Retinal pigment epithelial cell (primary cell): Measurements from ENCODE around the gene TDRD9.
A peak's percentile ranks its signal among the peaks of the same experiment; 100 is the strongest.

Experiments used
- DNase-seq: peaks from one replicate; pipeline ENCODE4 v3.0.0-alpha.2; 2010; ENCODE audit warnings: low read depth
- H3K4me3 ChIP-seq: 2 replicates; pipeline ENCODE4 v1.5.1; 2011; ENCODE audit warnings: mild to moderate bottlenecking, low read length, control low read depth, moderate library complexity
- TF ChIP-seq, protein P1 (sequence below): conservative IDR thresholded peaks from 2 replicates; pipeline ENCODE4 v1.5.1; 2011; ENCODE audit warnings: low read depth, low read length, control low read depth, inconsistent platforms

TDRD9 gene

DNA sequence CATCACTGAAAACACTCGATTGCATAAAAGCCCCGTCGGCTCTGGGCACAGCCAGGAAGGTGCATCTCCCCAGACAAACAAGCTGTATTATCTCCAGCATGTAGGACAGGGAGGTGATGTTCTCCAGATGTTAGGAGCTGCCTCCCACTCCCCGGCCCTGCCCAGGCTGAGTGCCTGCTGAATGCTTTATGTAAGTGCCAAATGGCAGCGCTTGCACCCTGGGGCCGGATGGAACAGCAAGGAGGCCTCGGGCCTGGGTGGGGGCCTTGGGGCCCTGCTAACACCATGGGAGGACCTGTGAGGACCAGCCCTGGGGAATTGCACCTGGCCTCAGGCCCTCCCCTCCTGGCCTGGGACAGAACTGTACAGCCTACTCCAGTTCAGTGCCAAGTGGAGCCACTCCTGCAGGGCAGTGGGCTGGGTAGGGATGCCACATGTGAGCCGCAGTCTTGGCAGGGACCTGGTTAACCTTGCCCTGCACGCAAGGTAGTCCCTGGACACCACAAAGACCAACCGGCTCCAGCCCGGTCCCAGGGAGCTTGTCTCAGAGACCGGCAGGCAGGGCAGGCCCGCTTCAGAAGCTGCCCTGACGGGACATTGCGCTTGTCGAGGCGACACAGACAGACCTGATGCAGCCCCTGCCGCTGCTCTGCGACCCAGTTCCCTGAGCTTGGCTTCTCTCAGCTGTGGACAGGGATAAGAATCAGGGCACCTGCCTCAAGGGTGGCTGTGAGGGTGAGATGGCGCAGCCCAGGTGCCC, 45.6 kb upstream of the TDRD9 start:
- DNase-seq, result no peak
- TF ChIP-seq, protein P1, sequence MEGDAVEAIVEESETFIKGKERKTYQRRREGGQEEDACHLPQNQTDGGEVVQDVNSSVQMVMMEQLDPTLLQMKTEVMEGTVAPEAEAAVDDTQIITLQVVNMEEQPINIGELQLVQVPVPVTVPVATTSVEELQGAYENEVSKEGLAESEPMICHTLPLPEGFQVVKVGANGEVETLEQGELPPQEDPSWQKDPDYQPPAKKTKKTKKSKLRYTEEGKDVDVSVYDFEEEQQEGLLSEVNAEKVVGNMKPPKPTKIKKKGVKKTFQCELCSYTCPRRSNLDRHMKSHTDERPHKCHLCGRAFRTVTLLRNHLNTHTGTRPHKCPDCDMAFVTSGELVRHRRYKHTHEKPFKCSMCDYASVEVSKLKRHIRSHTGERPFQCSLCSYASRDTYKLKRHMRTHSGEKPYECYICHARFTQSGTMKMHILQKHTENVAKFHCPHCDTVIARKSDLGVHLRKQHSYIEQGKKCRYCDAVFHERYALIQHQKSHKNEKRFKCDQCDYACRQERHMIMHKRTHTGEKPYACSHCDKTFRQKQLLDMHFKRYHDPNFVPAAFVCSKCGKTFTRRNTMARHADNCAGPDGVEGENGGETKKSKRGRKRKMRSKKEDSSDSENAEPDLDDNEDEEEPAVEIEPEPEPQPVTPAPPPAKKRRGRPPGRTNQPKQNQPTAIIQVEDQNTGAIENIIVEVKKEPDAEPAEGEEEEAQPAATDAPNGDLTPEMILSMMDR, result no peak

DNA sequence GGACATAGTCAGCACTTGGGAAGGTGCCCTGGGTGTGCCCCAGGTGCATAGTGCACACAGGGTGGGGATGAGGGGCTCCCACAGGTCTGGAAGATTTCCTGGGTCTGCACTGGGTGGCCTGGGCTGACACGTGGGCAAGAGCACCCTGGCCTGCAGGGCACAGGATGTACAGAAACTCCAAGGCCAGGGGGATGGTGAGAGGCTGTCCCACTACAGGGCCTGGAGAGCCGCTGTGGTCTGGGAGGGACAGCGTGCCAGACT, 45.1 kb upstream of the TDRD9 start:
- DNase-seq, result no peak
- TF ChIP-seq, protein P1, result no peak
- no peak overlapping the region for H3K4me3 ChIP-seq

More for the DNA sequence above, 45.6 kb upstream of the TDRD9 start:
- no peak overlapping the region for H3K4me3 ChIP-seq

DNA sequence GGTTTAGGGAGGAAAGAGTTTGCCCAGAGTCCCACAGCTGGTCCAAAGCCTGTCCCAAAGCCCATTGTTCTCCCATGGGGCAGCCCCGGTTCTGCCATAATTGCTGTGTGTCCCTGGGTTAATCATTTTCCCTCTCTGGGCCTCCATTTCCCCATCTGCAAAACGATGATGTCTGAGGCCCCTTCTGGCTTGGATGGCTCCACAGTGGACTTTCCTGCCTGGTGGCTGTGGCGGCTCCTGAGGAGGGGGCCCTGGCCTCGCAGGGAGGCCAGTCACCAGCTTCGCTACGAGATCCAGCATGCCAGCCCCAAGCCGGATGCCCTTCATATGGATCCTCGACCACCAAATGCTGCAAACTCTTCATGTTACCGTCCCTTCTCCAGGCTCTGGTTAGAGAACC, 43.4 kb upstream of the TDRD9 start:
- TF ChIP-seq, protein P1, result no peak
- DNase-seq, result no peak
- H3K4me3 ChIP-seq, result no peak overlapping the region

DNA sequence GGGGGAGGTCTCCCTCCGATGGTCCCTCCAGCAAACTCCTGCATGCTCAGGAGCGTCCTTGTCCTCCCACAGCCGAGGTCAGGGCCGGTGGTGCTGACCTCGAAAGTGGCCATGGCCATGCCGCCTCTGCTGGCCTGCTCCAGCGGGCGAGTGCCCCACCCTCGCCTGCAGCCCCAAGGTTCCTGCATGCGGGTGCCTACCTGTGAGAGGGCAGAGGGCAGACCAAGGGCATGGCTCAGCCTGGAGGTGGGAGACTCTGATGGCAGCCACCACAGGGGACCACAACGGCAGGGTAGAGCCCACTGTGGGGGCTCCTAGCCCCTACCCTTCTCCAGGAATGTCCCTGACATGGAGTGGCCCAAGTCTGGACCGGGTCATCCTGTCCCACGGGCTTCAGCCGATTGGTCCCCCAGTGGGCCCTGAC, 42.7 kb upstream of the TDRD9 start:
- DNase-seq, result no peak
- TF ChIP-seq, protein P1, result no peak
- no peak overlapping the region for H3K4me3 ChIP-seq

DNA sequence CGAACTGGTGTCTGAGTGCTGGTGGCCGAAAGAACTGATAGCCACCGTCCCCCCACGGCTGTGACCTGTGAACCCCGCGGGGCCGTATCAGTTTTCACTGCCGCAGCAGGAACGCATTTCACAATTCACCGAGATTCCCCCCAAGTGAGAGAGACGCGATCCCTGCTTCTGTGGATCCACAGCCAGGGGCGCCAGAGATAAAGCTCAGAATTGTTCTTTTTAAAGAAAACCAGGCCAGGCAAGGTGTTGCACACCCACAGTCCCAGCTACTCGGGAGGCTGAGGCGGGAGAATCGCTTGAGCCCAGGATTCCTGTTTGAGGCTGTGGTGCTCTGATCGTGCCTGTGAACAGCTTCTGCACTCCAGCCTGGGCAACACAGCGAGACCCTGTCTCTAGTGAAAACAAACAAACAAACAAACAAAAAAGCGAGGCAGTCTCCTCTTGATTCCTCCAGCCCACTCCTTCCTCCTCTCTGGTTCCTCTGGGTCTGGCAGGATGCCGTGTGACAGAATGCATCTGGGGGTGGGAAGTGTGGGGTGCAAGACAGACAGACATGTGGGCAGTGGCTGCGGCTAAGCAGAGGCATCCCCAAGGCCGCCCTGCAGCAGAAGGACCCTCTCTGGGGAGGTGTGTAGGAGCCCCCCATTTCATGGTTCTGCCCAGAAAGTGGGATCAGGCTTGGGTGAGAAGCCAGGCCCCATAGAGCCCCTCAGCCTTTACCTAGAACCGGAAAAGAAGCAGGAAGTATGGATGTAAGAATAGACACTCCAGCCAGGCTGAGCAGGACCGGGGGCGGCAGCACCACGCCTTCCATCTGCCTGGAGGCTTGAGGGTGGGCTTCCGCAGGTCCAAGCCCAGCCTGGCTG, 41.7 kb upstream of the TDRD9 start:
- DNase-seq, result no peak
- TF ChIP-seq, protein P1, result peak; percentile 32
- no peak overlapping the region for H3K4me3 ChIP-seq

DNA sequence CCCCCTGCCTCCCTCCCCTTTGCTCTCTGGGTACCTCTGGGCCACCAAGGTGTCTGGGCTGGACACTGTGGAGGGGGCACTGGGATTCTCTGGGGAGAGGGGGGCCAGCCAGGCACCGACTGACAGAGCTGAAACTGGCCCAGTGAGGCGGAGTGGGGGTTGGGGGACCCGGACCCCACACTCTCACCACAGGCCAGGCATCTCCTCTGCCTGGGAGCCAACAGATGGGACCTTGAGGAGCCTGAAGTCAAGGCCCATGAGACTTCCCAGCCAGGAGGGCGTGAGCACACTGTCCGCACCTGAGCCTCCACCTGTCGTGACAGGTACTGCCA, 41.1 kb upstream of the TDRD9 start:
- no peak for DNase-seq
- H3K4me3 ChIP-seq, result no peak overlapping the region
- TF ChIP-seq, protein P1, result no peak
